SHP77 (cell line): ENCODE data around the gene LAMTOR2.
A peak's percentile ranks its signal among the peaks of the same experiment; 100 is the strongest.
"Not testable (repeated sequence)": the region's sequence is repeated elsewhere in the genome, so short reads cannot be mapped to it uniquely, and the experiment has no call there.

Source experiments
- DNase-seq, 2 experiments: peaks; one replicate each; lab custom pipeline; 2025; lab: John Stamatoyannopoulos, UW

LAMTOR2 gene

DNA sequence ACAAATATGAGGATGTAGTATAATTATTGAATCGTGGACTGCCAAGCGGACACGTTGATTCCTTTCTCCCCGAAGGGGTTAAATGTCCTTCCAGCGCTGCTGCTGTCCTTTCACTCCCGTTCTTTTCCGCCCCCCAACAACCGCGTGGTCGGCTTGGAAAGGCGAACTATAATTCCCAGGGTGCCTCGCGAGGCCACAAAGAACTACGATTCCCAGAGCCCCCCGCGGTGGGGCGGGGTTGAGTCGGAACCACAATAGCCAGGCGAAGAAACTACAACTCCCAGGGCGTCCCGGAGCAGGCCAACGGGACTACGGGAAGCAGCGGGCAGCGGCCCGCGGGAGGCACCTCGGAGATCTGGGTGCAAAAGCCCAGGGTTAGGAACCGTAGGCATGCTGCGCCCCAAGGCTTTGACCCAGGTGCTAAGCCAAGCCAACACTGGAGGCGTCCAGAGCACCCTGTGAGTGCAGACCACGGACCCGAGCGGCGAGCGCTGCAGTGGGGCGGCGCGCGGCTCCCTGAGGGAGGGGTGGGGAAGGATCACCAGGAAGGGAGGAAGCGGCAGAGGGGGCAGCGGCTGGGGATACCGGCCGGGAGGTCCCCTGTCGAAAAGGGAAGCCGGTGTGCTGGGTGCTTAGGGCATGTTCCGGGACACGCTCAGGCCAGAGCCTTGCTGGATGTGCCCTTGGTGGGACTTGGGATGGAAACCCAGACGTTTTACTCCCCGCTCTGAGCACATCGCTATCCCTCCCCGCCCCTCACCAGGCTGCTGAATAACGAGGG, at the start of gene LAMTOR2:
Gene LAMTOR2, plus strand, starts transcription at position 283 of the 781 bp plus-strand sequence. Its CDS starts 108 bp downstream, at position 391.
- peak; percentile 100 for DNase-seq

DNA sequence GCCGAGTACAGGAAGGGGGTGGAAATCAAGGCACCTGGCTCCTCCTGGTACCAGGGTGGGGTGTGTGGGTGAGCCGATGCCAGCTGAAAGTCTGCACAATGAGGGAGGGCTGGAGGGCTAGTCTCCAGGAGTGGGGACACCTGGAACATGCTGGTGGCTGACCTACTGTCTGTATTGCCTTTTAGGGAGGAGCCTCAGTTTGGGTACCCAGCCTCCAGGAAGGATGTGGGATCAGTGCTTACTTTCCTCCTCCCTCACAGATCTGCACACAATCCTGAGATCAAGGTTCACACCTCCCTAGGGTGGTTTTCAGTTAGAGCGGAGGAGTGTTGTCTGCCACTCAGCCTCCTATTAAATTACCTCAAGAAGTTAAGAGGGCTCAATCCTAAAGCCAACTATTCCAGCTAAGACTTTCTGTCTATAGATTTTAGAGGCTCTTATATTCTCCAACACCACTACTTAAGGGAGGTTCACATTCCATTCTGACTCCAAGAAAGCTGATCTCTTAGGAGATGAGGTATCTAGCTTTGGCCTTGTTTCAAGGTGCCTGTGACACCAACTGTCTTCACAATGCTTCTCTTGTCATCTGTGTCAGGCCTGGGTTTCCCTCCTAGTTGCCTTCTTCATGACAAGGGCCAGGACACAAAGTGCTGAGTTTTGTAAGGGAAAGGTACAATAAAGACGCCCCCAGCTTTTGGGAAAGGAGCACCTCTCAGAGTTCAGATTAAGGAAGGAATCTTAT, 49.6 kb upstream of the LAMTOR2 start:
- no peak for DNase-seq

DNA sequence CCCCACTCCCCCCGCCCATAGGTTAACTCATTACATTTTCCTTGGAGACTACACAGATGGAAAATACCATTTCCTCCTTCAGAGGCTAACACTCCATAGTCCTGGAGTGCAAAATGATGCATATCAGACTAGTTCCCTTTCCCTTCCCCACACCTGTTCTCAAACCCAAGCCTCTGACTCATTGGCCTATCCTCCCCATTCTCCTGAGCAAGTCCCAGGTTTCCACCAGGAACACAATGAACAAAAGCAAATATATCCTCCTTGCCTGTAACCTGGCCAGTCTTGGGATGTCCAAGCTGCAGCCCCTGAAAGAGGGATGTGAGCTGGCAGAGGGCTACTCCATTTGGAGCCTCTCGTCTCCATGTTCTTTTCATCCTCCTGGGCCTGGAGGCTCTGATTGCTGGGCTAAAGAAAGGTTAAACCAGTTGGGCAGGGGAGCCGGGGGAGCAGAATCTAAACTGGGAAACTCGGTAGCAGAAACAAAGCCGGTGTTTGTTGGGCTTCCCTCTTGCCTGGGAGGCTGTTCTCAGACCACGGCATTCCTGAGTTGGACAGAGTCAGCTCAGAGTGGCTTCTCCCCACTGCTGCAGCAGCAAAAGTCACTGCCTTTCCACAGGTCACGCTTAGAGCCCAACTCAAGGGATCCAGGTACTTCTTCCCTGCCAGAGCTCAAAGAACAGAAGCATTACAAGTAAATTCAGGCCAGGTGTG, 47.8 kb upstream of the LAMTOR2 start:
- DNase-seq: no peak

DNA sequence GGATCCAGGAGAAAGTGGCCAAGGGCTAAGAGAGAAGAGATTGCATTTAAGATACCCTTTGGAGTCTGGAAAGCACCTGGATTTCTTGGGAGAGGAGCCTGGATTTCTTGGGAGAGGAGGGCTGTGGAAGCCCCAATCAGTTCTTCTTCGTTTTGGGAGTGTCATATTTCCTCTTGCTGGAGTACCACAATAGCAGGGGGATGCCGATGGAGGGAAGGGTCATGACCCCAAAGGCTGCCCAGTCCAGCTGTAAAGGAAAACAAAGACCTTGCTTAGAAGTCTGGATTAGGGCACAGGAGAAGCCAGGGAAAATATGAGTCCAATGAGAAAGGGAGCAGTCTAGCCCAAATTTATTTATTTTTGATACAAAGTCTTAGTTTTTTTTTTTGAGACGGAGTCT, 45.2 kb upstream of the LAMTOR2 start:
- DNase-seq: no peak

DNA sequence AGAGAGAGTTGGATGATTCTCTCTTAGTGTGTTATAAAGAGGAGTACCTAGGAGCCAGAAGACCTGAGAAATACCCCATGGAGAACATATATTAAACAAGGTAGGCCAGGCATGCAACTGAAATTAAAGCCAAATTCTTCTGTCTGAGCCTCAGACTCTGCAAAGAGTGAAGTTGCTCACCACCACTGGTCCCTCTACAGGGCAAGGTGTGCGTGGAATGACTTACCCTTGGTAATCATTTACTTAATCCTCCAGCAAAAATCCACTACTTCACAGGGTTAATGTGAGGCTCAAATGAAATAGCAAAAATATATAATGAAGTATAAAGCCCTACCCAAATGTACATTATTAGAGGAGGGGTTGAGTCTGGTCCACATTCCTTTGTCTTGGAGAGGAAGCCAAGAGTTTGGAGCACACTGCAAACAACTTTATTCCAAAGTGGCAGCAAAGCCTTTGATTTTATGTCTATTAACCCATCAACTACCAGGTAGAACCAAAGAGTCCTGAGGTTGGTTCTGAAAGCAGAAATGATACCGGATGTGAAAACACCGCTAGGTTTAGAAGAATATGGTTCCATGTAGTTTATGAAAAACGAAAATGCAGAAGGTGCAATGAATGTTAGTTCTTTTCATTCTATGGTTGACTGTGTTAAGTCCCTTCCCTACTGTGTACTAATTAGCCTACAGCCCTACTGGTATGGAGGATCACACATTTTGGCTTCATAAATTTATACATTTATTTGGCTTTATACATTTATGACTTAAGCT, 42.3 kb upstream of the LAMTOR2 start:
- DNase-seq: no peak

DNA sequence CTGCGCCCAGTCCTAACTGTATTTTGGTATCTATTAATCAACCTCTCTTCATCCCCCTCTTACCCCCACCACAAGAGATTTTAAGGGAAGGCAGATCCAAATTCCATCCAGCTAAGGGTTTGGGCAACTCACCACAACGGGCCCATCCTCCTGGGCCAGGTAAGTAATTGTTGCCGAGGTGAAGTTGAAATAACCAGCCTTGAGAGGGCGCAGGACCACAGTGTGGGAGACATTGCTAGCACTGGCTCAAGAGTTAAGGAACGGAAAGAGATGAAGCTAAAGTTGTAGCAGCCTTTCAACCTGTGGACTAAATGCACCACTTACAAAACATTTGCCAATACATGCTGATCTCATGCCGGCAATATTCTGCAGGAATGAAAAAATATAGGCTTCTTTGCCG, 39.8 kb upstream of the LAMTOR2 start:
- DNase-seq: no peak

DNA sequence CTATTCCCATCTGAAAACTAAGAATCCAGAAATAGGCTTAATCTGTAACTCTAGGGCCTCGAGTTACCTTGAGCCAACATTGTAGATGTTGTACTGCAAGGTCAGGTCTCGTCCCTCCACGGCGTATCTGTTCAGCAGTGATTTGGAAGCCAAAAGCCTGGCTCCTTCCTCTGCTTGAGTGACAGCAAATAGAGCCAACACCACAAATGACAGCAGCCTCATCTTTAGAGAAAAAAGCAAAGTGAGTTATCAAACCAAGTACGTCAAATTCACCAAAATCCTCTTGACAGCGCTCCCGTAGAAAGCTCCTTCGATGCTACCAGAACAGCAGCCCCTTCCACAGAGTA, 34.7 kb upstream of the LAMTOR2 start:
- no peak for DNase-seq

DNA sequence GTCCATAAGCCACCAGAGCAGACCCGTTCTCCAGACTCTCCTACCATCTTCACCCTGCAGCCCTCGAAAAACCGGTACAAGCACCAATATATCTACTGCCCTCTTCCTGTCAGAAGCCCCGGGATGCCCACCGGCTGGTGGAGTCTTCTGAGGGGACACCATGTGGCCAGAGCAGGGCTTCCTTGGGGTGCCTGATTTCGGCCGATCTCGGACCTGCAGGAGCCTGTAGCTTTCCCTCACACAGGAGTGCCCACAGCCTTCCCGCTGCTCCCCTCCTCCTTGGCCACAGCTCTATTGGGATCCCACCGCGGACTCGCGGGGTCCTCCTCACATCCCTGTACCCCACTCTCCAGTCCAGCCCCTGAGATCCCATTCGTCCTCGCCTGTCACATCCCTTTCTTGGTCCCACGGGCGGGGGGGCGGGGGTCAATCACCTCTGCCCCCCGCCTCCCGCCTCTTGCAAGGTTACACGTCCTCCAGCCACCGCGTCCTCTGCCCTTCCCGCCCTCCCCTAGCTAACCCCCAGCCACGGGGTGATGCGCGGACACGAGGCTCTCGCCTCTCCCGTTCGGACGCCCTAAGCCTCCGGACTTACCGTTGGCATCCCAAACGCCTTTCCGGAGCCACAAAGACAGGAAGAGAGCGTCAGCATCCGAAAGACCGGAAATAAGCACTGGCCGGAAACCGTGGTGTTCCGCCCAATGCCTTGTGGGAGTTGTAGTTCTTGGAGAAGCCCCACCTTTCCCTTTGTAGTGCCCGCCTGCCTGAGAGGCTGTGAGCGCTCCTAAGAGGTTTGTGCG, 34.1 kb upstream of the LAMTOR2 start, which contains the start of gene SSR2:
Gene SSR2, minus strand, starts transcription at position 659 of the 800 bp plus-strand sequence. CDS start 784 bp downstream, outside the sequence.
- peak; percentile 99 for DNase-seq

DNA sequence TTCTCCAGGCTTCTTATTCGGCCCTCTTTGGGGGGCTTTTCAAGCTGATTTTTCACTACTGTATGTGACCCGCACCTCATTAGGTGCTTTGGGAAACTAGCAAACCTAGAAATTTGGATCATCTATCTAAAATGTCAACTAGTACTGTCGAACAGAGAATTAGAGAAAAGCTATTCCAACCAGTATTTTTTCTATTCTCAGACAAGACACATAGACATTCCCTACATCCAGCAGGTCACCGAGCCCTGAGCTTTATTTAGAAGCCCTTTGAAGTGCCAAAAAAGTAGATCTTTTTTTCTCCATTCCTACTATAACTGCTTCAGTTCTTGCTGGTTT, 33.5 kb upstream of the LAMTOR2 start:
- no peak for DNase-seq

DNA sequence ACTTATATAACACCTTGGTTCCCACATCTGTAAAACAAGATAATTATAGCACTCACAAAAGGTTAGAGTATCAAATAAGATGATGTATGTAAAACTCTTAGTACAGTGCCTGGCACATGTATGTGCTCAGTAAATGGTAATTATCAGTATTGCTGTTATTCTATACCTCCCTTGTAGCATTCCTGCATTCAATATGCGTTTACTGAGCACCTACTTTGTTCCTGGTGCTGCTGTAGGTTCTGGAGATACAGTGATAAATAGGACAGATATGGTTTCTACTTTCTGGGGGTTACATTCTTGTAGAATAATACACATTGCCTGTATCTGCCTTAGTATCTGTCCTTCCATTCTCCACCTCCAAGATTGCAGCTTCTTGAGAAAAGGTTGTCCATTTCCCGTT, 32.6 kb upstream of the LAMTOR2 start:
- no peak for DNase-seq

DNA sequence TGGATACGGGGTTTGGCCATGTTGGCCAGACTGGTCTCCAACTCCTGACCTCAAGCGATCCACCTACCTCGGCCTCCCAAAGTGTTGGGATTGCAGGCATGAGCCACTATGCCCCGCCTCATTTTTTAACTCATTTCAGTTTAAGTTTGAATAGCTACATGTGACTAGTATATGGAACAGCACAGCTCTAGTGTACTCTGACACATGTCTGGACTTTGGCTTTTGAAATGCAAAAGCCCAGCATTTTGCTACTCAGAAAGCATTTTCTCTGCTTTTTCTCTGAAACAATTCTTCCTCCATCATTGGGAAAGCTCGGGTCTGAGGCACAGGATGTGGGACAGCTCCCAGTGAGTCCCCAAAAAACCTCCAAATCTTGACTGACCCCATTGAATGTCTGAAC, 29.8 kb upstream of the LAMTOR2 start:
- DNase-seq: no peak

DNA sequence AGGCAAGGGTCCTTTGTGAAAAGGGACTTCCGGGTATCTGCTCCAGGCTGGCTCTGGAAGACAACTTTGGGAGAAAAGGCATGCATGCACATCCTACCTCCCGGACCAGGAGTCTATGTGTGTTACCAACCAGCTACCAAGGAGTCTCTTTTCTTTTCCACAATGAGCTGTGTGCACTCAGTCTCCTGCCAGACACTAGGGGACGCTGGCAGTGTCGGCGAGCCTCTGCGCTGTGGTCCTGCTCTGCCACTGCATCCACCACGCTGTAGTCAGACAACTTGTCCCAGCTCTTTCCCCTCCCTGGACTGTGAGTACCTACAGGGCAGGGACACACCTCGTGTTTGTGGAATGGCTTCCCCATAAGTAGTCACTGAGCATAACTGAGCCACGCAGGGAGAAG, 28.7 kb upstream of the LAMTOR2 start:
- peak; percentile 78 to 90 for DNase-seq

DNA sequence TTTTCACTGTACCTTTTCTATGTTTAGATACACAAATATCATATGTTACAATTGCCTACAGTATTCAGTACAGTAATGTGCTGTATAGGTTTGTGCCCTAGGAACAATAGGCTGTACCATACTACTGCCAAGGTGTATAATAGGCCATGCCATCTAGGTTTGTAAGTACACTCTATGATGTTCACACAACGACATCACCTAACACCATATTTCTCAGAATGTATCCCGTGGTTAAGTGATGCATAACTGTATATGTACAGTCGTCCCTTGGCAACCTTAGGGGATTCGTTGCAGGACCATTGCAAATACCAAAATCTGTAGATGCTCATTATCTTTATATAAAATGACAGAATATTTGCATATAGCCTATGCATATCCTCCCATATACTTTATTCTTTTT, 28.0 kb upstream of the LAMTOR2 start:
- no peak for DNase-seq

DNA sequence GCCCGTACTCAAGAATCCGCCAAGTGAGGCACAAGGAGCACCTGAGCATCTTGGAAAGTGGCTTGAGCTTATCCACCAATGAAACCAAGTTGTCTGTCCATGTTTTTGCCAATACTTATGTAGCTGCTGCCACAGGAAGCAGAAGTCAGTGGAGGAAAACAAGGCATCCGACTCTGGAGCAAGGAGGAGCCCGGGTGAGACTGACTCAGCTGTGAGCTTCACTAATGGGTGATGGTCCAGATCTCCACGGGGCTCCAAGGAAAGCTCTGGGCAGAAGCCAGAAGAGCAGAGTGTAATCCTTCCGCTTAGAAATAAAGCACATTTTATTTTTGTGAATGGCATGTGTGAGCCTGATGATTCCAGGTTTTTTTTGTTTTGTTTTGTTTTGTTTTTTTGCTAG, 21.6 kb upstream of the LAMTOR2 start:
- no peak for DNase-seq

DNA sequence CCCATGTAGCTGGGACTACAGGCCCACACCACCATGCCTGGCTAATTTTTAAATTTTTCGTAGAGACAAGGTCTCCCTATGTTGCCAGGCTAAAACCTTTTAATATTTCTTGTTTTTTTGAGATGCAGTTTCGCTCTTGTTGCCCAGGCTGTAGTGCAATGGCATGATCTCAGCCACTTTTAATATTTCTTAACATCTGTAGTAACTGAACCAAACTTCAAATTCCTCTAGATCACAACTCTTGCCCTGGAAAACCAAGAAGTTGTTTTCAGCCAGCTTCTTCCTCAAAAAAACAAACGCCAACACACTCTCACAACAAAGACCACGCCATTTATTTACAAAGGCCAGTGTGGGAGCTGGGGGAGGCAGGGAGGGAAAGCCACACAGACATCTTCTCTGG, 19.6 kb upstream of the LAMTOR2 start:
- DNase-seq: not testable (repeated sequence)

DNA sequence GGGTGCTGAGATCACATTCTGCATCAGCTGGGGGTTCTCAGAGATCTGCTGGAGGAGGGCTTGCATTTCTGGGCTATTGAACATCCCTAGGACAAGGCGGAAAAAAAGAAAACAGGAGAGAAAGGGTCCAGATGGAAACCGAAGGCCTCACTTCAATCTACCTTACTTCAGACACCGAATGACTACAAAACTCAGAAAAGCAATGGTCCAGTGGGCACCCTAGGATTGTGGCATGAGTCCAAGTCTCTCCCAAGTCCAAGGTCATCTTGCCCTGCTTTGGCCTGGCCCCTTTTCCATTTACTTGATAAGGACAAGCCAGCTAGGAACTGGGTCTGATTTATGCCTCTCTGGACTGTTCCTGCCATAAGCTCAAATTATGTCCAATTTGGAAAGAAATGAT, 11.8 kb upstream of the LAMTOR2 start:
- DNase-seq: no peak

DNA sequence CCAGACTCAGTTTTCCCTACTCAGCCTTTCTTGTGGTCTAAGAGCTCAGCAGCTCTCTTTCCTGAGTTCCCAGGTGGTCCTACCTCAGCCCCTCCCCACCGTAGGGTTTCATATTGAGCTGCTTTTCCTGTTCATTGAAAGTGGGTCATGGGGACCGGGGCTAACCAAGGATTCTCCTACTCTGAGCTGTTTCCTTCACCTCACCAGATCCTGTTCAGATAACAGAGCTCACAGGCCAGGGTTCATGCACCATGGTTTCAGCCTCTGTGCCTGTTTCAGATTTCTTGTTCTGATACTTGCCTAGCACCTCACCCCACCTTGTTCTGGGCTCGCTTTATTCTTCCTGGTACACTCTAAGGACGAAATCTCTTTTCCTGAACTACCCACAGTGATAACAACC, 9.5 kb upstream of the LAMTOR2 start:
- DNase-seq: no peak

DNA sequence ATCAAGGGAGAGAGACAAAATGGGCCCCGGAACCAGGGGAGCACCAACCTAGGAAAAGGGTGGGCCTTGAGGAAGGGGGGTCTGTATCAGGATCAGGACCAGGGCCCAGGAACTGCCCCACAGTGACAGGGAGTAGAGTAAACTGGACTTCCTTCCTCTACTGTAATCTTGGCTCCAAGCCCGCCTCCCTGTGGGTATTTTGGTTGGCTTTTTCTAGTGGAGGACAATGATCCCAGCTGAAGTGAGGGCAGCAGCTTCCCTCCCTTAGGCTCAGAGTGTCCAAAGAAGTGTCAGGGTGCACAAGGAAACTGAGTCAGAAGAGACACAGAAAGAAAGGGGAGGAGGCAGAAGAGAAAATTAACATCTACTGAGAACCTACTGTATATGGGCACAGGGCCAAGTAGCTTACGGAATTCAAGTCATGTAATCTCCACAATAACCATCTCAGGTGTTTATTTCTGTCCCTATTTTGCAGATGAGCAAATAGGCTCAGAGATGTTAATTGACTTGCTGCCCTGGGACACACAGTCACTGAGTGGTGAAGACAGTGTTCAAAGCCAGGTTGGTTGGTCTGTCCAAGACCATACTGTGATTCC, 5.8 kb upstream of the LAMTOR2 start:
- no peak for DNase-seq

DNA sequence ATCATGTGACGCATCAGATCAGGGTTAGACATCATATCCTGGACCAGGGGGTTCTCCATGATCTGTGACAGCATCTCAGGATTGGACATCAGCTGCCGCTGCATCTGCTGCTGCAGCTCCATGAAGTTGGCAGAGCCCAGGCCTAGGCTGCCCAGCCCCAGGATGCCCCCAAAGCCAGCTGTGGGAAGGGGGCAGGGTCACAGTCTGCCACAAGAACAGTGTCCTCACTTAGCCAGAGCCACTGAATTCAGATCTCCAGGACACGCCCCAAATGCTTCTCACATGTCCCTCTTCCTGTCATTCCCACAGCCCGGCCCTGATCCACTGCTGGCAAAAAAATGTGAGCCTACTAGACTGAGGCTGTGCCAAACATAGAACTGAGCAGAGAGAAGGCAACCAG, 4.2 kb upstream of the LAMTOR2 start:
- DNase-seq: no peak

DNA sequence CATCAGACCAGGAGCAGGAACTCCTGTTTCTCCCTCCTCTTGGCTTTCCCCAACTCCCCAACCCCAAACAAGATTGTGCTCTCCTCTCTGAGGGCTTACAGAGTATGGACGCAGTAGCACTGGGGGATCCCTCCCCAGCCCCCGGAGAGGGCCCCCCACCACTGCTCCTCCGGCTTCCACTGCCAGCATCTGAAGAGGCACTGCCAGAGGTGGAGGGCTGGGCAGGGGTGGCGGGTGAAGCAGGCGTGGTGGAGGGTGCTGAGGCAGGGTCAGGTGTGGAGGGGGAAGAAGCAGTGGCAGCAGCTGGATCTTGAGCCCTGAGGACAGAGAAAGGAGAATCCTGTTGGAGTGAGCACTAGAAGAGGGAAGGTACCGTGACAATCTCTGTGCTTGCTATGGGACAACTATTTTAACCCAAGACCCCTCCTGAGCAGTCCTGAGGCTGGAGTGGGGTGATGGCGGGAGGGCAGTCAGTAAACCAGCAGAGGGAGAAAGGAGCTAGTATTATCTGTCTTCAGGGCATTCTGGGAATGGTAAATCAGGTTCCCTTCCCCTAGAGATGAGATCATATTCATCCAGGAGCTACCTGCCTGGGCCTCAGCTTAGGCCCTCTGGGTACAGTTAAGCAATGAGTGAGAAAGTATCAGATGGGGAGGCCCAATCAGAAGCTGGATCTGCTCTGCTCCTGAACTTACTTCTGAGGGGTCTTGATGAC, 3.4 kb upstream of the LAMTOR2 start:
- no peak for DNase-seq
